A673 (cell line): ENCODE results near the gene AP3D1. TPM values are rescaled to one million over a fixed set of nuclear protein-coding genes. Genes with fewer than 3 reads are reported as not detected.
A peak's percentile ranks its signal among the peaks of the same experiment; 100 is the strongest.

ENCODE experiments used
- BruUV-seq: library from RNA; stranded (reverse); fragments of 400-500 nt; replicated peaks from 2 replicates; lab custom pipeline; 2021; lab: Mats Ljungman, UMichigan
- CTCF ChIA-PET: fragments of 300-600 bp; sonication (Branson Sonifier 250); formaldehyde crosslinking; loops from one replicate; lab custom pipeline; 2022; ENCODE audit warnings: antibody characterized with exemption; lab: Charles Lee
- POLR2A ChIA-PET: fragments of 300-600 bp; sonication (Branson Sonifier 250); formaldehyde crosslinking; loops from one replicate; lab custom pipeline; 2022; ENCODE audit warnings: antibody characterized with exemption; ENCODE audit not compliant: low non-redundant PET; lab: Charles Lee
- DNase-seq: peaks from one replicate; pipeline ENCODE4 v3.0.0-alpha.2; 2015; ENCODE audit warnings: low spot score
- H3K27ac ChIP-seq: fragments of 200-600 bp; sonication (generic); 2 replicates; pipeline ENCODE4 v1.5.1; 2016; ENCODE audit warnings: mixed run types, low read depth, mild to moderate bottlenecking, mixed read lengths, antibody characterized with exemption, low read length; ENCODE audit not compliant: poor library complexity, severe bottlenecking
- H3K27me3 ChIP-seq: fragments of 200-600 bp; sonication (generic); replicated peaks from 2 replicates; pipeline ENCODE4 v1.6.1; 2017; ENCODE audit warnings: mixed run types, low read depth, mild to moderate bottlenecking, mixed read lengths, antibody characterized with exemption, low read length; ENCODE audit not compliant: insufficient read depth, poor library complexity
- H3K36me3 ChIP-seq: fragments of 200-600 bp; sonication (generic); 2 replicates; pipeline ENCODE4 v1.6.1; 2016; ENCODE audit warnings: mixed run types, mild to moderate bottlenecking, mixed read lengths, antibody characterized with exemption, low read length; ENCODE audit not compliant: insufficient read depth, poor library complexity, severe bottlenecking
- H3K4me1 ChIP-seq: fragments of 200-600 bp; sonication (generic); 2 replicates; pipeline ENCODE4 v1.6.1; 2017; ENCODE audit warnings: mixed run types, mild to moderate bottlenecking, mixed read lengths, antibody characterized with exemption, low read length; ENCODE audit not compliant: insufficient read depth, poor library complexity, severe bottlenecking
- H3K4me3 ChIP-seq: fragments of 200-600 bp; sonication (generic); 2 replicates; pipeline ENCODE4 v1.5.1; 2016; ENCODE audit warnings: low read depth, mixed run types, mild to moderate bottlenecking, mixed read lengths, low read length; ENCODE audit not compliant: poor library complexity, severe bottlenecking
- H3K9me3 ChIP-seq: fragments of 200-600 bp; sonication (generic); 2 replicates; pipeline ENCODE4 v1.6.1; 2016; ENCODE audit warnings: mixed run types, low read depth, mild to moderate bottlenecking, mixed read lengths, antibody characterized with exemption, low read length; ENCODE audit not compliant: poor library complexity, severe bottlenecking
- EZH2 ChIP-seq: fragments of 200-600 bp; sonication (generic); IDR thresholded peaks from 2 replicates; pipeline ENCODE4 v1.6.1; 2017; ENCODE audit warnings: borderline replicate concordance, low read depth, mild to moderate bottlenecking, mixed read lengths, antibody characterized with exemption, low read length; ENCODE audit not compliant: poor library complexity, severe bottlenecking
- intact Hi-C: fragments of 100-400 bp; cut with micrococcal nuclease; formaldehyde crosslinking; loops from one replicate; pipeline ENCODE4 v1.10.0; 2022; ENCODE audit not compliant: unreplicated experiment
- total RNA-seq: library from RNA; stranded (reverse); gene quantifications from 2 replicates; pipeline ENCODE4 v1.2.3, GENCODE V29; 2021
- TF ChIP-seq, protein P1 (sequence below): fragments of 300-800, 200-600 bp; sonication (generic); conservative IDR thresholded peaks from 2 replicates; pipeline ENCODE4 v1.5.1; 2017; ENCODE audit warnings: low read depth, mild to moderate bottlenecking, antibody characterized with exemption, low read length, moderate library complexity, mixed read lengths

Gene AP3D1
- total RNA-seq, 1 experiment from 2014 or later = 148 TPM

DNA sequence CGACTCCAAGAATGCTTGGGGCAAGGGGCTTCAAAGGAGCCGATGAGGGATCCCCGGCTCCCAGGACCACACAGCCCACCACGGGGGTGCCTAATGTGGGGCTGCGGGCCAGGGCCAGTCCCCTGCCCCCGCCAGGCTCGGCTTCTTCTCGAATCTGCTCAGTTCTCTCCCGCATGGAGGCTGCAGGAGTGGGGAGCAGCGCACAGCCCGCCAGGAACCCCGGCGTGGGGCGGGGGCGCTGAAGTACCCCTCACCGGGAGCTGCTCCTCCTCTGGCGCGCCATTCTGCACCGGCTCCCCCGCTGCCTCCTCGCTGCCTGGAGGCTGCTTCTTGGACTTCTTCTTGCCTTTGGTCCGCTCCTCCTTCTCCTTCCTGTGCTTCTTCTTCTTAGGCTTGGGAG is 39.9 kb downstream of the AP3D1 start:
- no TSS peak for BruUV-seq
- Histone ChIP-seq H3K4me1 (no peaks in the 10 kb centered on the region), H3K27ac (no peak overlapping the region), H3K27me3 (no peaks in the 10 kb centered on the region), H3K4me3 (no peak overlapping the region), H3K36me3 (peaks cover 90% of the 10 kb centered on the region), H3K9me3 (no peaks in the 10 kb centered on the region)
- DNase-seq = no peak
- ChIA-PET CTCF (no interaction called here), POLR2A (interaction anchor here (0.6 kb wide), 1 partner anchor 9 kb away, joined by 3 read pairs; no protein-coding TSS in a partner anchor)
- intact Hi-C loops = no loop called here
- TF ChIP-seq, protein P1, sequence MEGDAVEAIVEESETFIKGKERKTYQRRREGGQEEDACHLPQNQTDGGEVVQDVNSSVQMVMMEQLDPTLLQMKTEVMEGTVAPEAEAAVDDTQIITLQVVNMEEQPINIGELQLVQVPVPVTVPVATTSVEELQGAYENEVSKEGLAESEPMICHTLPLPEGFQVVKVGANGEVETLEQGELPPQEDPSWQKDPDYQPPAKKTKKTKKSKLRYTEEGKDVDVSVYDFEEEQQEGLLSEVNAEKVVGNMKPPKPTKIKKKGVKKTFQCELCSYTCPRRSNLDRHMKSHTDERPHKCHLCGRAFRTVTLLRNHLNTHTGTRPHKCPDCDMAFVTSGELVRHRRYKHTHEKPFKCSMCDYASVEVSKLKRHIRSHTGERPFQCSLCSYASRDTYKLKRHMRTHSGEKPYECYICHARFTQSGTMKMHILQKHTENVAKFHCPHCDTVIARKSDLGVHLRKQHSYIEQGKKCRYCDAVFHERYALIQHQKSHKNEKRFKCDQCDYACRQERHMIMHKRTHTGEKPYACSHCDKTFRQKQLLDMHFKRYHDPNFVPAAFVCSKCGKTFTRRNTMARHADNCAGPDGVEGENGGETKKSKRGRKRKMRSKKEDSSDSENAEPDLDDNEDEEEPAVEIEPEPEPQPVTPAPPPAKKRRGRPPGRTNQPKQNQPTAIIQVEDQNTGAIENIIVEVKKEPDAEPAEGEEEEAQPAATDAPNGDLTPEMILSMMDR = no peak
- TF ChIP-seq EZH2 = no peak

GRCh38 chr19:2110822-2111221 is 40.5 kb downstream of the AP3D1 start:
- Histone ChIP-seq H3K4me3 (no peak overlapping the region), H3K9me3 (peaks cover under 1% of the 10 kb centered on the region), H3K27ac (no peak overlapping the region), H3K27me3 (no peaks in the 10 kb centered on the region), H3K36me3 (peaks cover 90% of the 10 kb centered on the region), H3K4me1 (no peaks in the 10 kb centered on the region)
- ChIA-PET CTCF (no interaction called here), POLR2A (interaction anchor here (0.6 kb wide), 1 partner anchor 8 kb away, joined by 3 read pairs; no protein-coding TSS in a partner anchor)
- TF ChIP-seq EZH2 = no peak
- TF ChIP-seq, protein P1 = 0 out of 2 replicates have a peak, but pooled peaks have one; percentile 22
- no peak for DNase-seq
- BruUV-seq = no TSS peak
- intact Hi-C loops = no loop called here

- no peak for TF ChIP-seq EZH2
- TF ChIP-seq, protein P1 = no peak
- no peaks in the 10 kb centered on the region for H3K27me3 ChIP-seq
- H3K27ac ChIP-seq = no peak overlapping the region
- ChIA-PET CTCF (no interaction called here), POLR2A (no interaction called here)
- H3K36me3 ChIP-seq = peaks cover 86% of the 10 kb centered on the region
- peaks cover 6% of the 10 kb centered on the region for H3K9me3 ChIP-seq
- BruUV-seq = no TSS peak
- no peak for DNase-seq
- intact Hi-C loops = no loop called here
- H3K4me3 ChIP-seq = no peak overlapping the region
- no peaks in the 10 kb centered on the region for H3K4me1 ChIP-seq
Measured at GRCh38 chr19:2109046-2109864, 42.1 kb downstream of the AP3D1 start.
